H1 (cell line): ENCODE measurements around the gene AQP10. TPM values are rescaled to one million over a fixed set of nuclear protein-coding genes. Genes with fewer than 3 reads are reported as not detected.
"Not testable (repeated sequence)": the region's sequence is repeated elsewhere in the genome, so short reads cannot be mapped to it uniquely, and the experiment has no call there.

ENCODE experiments used
- CTCF ChIA-PET: fragments of 300-600 bp; sonication (Branson Sonifier 250); formaldehyde crosslinking; loops from one replicate; lab custom pipeline; 2021; ENCODE audit not compliant: partially characterized antibody; lab: Charles Lee
- POLR2A ChIA-PET: fragments of 300-600 bp; sonication (Branson Sonifier 250); formaldehyde crosslinking; loops from one replicate; lab custom pipeline; 2021; ENCODE audit warnings: inconsistent platforms; ENCODE audit not compliant: partially characterized antibody; lab: Charles Lee
- DNase-seq, 2 experiments: peaks; one replicate each; pipeline versions ENCODE4 v3.0.0 to v3.0.0-alpha.2; 2010 to 2022; ENCODE audit warnings: low spot score in 2 of 2, low read depth in 1 of 2, mixed read lengths in 1 of 2
- FAIRE-seq: peaks from 2 replicates; lab custom pipeline; 2011; peaks lifted over from hg19 to GRCh38; lab: Jason Lieb, UNC
- H2AFZ ChIP-seq: 2 replicates; pipeline ENCODE4 v1.8.1; 2012; ENCODE audit warnings: low read length, inconsistent platforms
- H2AK5ac ChIP-seq: 2 replicates; pipeline ENCODE4 v1.6.1; 2013; ENCODE audit warnings: low read depth, low read length
- H2BK120ac ChIP-seq: replicated peaks from 2 replicates; pipeline ENCODE3; 2013; ENCODE audit warnings: low read depth, low read length, inconsistent platforms
- H2BK12ac ChIP-seq: 2 replicates; pipeline ENCODE4 v1.6.1; 2013; ENCODE audit warnings: low read depth, low read length
- H2BK15ac ChIP-seq: 2 replicates; pipeline ENCODE4 v1.6.1; 2013; ENCODE audit warnings: low read length
- H2BK20ac ChIP-seq: 2 replicates; pipeline ENCODE4 v1.6.1; 2013; ENCODE audit warnings: low read length
- H2BK5ac ChIP-seq: 2 replicates; pipeline ENCODE4 v1.6.1; 2013; ENCODE audit warnings: low read depth, low read length
- H3K14ac ChIP-seq: 2 replicates; pipeline ENCODE4 v1.6.1; 2013; ENCODE audit warnings: inconsistent platforms; ENCODE audit not compliant: insufficient read length
- H3K18ac ChIP-seq: 2 replicates; pipeline ENCODE4 v1.6.1; 2013; ENCODE audit warnings: low read length; ENCODE audit errors: extremely low read depth
- H3K23ac ChIP-seq: 2 replicates; pipeline ENCODE4 v1.6.1; 2013; ENCODE audit warnings: inconsistent platforms; ENCODE audit not compliant: insufficient read length
- H3K23me2 ChIP-seq: 2 replicates; pipeline ENCODE4 v1.6.1; 2013; ENCODE audit warnings: low read depth, low read length
- H3K27ac ChIP-seq: 2 replicates; pipeline ENCODE4 v1.6.1; 2011; ENCODE audit warnings: low read depth, low read length, inconsistent platforms
- H3K27me3 ChIP-seq, 4 experiments: replicated peaks in 1 of 4; 1 replicate in 1 of 4; 2 replicates in 3 of 4; pipeline versions ENCODE4 v1.6.1 to v1.8.1; 2011 to 2013; ENCODE audit warnings: low read length in 3 of 4, mild to moderate bottlenecking in 3 of 4, inconsistent platforms in 2 of 4, mixed read lengths in 2 of 4, moderate library complexity in 1 of 4; ENCODE audit not compliant: control insufficient read depth in 3 of 4, insufficient read depth in 3 of 4; ENCODE audit errors: extremely low read depth in 1 of 4
- H3K36me3 ChIP-seq, 4 experiments: 2 replicates each; pipeline versions ENCODE4 v1.6.1 to v1.8.1; 2011 to 2013; ENCODE audit warnings: mild to moderate bottlenecking in 4 of 4, low read length in 3 of 4, moderate library complexity in 2 of 4, control low read depth in 1 of 4, inconsistent platforms in 1 of 4; ENCODE audit not compliant: insufficient read depth in 4 of 4, control insufficient read depth in 2 of 4
- H3K4ac ChIP-seq: replicated peaks from 2 replicates; pipeline ENCODE3; 2013; ENCODE audit warnings: low read length, low read depth, mixed read lengths, inconsistent platforms; ENCODE audit not compliant: insufficient read length
- H3K4me1 ChIP-seq, 4 experiments: replicated peaks in 1 of 4; 1 replicate in 1 of 4; 2 replicates in 3 of 4; pipeline versions ENCODE4 v1.6.1 to v1.8.1; 2011 to 2013; ENCODE audit warnings: low read length in 3 of 4, inconsistent platforms in 2 of 4, mixed read lengths in 1 of 4; ENCODE audit not compliant: insufficient read depth in 4 of 4, control insufficient read depth in 3 of 4
- H3K4me2 ChIP-seq, 2 experiments: 2 replicates each; pipeline versions ENCODE4 v1.6.1 to v1.8.1; 2011 to 2013; ENCODE audit warnings: low read depth in 2 of 2, low read length in 2 of 2, control low read depth in 1 of 2, inconsistent platforms in 1 of 2, mild to moderate bottlenecking in 1 of 2; ENCODE audit not compliant: insufficient read depth in 1 of 2
- H3K4me3 ChIP-seq, 4 experiments: fragments of 200-600, 300-600 bp in 1 of 4; sonication (generic), shearing (Covaris generic), sonication (Bioruptor Twin) in 1 of 4; 2 replicates each; pipeline versions ENCODE4 v1.5.1 to v1.8.1; 2011 to 2016; ENCODE audit warnings: low read length in 4 of 4, low read depth in 3 of 4, control low read depth in 2 of 4, inconsistent platforms in 2 of 4, mild to moderate bottlenecking in 2 of 4, mixed read lengths in 1 of 4, moderate library complexity in 1 of 4; ENCODE audit not compliant: insufficient read depth in 2 of 4; ENCODE audit errors: extremely low read depth in 1 of 4
- H3K56ac ChIP-seq: replicated peaks from 2 replicates; pipeline ENCODE3; 2013; ENCODE audit warnings: low read depth, mild to moderate bottlenecking, mixed read lengths, low read length, inconsistent platforms; ENCODE audit not compliant: insufficient read length
- H3K79me1 ChIP-seq: 2 replicates; pipeline ENCODE4 v1.6.1; 2013; ENCODE audit warnings: low read depth, low read length, control low read depth
- H3K79me2 ChIP-seq, 2 experiments: 2 replicates each; pipeline versions ENCODE4 v1.6.1 to v1.8.1; 2012 to 2013; ENCODE audit warnings: low read length in 2 of 2, mild to moderate bottlenecking in 2 of 2, inconsistent platforms in 1 of 2; ENCODE audit not compliant: insufficient read depth in 2 of 2, control insufficient read depth in 1 of 2
- H3K9ac ChIP-seq, 4 experiments: replicated peaks in 1 of 4; 1 replicate in 1 of 4; 2 replicates in 3 of 4; pipeline versions ENCODE4 v1.6.1 to v1.8.1; 2011 to 2013; ENCODE audit warnings: low read depth in 3 of 4, low read length in 3 of 4, control low read depth in 2 of 4, mild to moderate bottlenecking in 2 of 4, moderate library complexity in 2 of 4, inconsistent platforms in 1 of 4; ENCODE audit errors: extremely low read depth in 1 of 4
- H3K9me3 ChIP-seq, 2 experiments: 2 replicates each; pipeline versions ENCODE4 v1.6.1 to v1.8.1; 2012 to 2013; ENCODE audit warnings: mild to moderate bottlenecking in 2 of 2, moderate library complexity in 2 of 2, control low read depth in 1 of 2, inconsistent platforms in 1 of 2, low read depth in 1 of 2, low read length in 1 of 2, mixed read lengths in 1 of 2; ENCODE audit not compliant: insufficient read depth in 2 of 2
- H4K20me1 ChIP-seq, 2 experiments: replicated peaks in 1 of 2; 2 replicates each; pipeline versions ENCODE3 to v1.8.1; 2011 to 2013; ENCODE audit warnings: inconsistent platforms in 2 of 2, low read length in 2 of 2, mild to moderate bottlenecking in 1 of 2; ENCODE audit not compliant: insufficient read depth in 2 of 2, control insufficient read depth in 1 of 2
- H4K5ac ChIP-seq: 2 replicates; pipeline ENCODE4 v1.6.1; 2013; ENCODE audit warnings: low read length, low read depth, mixed read lengths, inconsistent platforms; ENCODE audit not compliant: insufficient read length
- H4K8ac ChIP-seq: 2 replicates; pipeline ENCODE4 v1.8.0; 2013; ENCODE audit warnings: mild to moderate bottlenecking, moderate library complexity, low read length, inconsistent platforms; ENCODE audit not compliant: insufficient read depth; ENCODE audit errors: extremely low read depth
- H4K91ac ChIP-seq: replicated peaks from 2 replicates; pipeline ENCODE3; 2013; ENCODE audit warnings: low read length, mixed read lengths, inconsistent platforms; ENCODE audit not compliant: insufficient read length
- WGBS, 2 experiments: shearing (Covaris generic) in 1 of 2; methylation state at CpG; one replicate each; pipeline versions ENCODE4 v1.1.6 to v1.1.7; 2013 to 2015; ENCODE audit warnings: low lambda C conversion rate in 2 of 2, mixed read lengths in 2 of 2, inconsistent platforms in 1 of 2, low coverage in 1 of 2, missing lambda C conversion rate in 1 of 2; ENCODE audit not compliant: insufficient replicate concordance in 2 of 2, insufficient coverage in 1 of 2, insufficient read length in 1 of 2; ENCODE audit errors: extremely low coverage in 1 of 2, missing lambda C conversion rate in 1 of 2; 5-methylcytosine and 5-hydroxymethylcytosine counted together
- polyA plus RNA-seq, 7 experiments: library from polyadenylated mRNA; depleted of rRNA in 3 of 7; stranded (reverse) in 5 of 7; unstranded in 2 of 7; fragments of >200 nt in 5 of 7; fragments of 200-250 nt in 2 of 7; gene quantifications; 1 replicate in 5 of 7; 2 replicates in 1 of 7; 4 replicates in 1 of 7; pipeline versions ENCODE4 v1.2.1 to v1.2.3, GENCODE V29; 2011 to 2013; ENCODE audit warnings: missing spikeins in 2 of 7, mixed read lengths in 2 of 7
- total RNA-seq: library from RNA; stranded (reverse); fragmentation: NEBNext Ultra II Directional; extraction: Animal tissue kit (Norgen Biotek cat#: 25700); gene quantifications from 2 replicates; pipeline ENCODE4 v1.2.1, GENCODE V29; 2021

The AQP10 gene
- total and polyA plus RNA-seq, 2 of the 8 experiments (the other 6 are each of a cell fraction or from before 2014, with no cell fraction given): not detected

GRCh38 chr1:154312229-154313065 is 8.4 kb upstream of the AQP10 start:
- H3K23ac ChIP-seq, H3K4me1 ChIP-seq, H4K8ac ChIP-seq, H2AFZ ChIP-seq, H2AK5ac ChIP-seq, H3K27me3 ChIP-seq, H3K4ac ChIP-seq, FAIRE-seq, POLR2A ChIA-PET, H3K27ac ChIP-seq, H3K9ac ChIP-seq, H2BK120ac ChIP-seq, H3K4me3 ChIP-seq, DNase-seq, H2BK5ac ChIP-seq, H3K18ac ChIP-seq, H3K4me2 ChIP-seq, H2BK12ac ChIP-seq, H3K36me3 ChIP-seq, H4K20me1 ChIP-seq, H3K14ac ChIP-seq, H2BK15ac ChIP-seq, H3K79me2 ChIP-seq, H3K79me1 ChIP-seq, H3K9me3 ChIP-seq, H4K5ac ChIP-seq, H3K56ac ChIP-seq, H2BK20ac ChIP-seq, H4K91ac ChIP-seq, H3K23me2 ChIP-seq: not testable (repeated sequence)
- CTCF ChIA-PET: interaction anchor here (2.5 to 7.8 kb wide), 2 partner anchors 12 to 23 kb away, joined by 10 to 45 read pairs; partner anchors contain the start of gene ATP8B2
- WGBS, 2 experiments: 89% methylated on average over 11 of the region's 13 CpGs; no CpG with 5 or more reads in 1 of the 2 experiments
